Amygdala (tissue), 56 donors: ENCODE results near the gene TTC6.

Experiments used
- DNase-seq, 56 donors: peaks; one replicate each; lab custom pipeline; 2025; lab: John Stamatoyannopoulos, UW

TTC6 gene

GRCh38 chr14:37623426-37623951 is 28.1 kb downstream of the TTC6 start:
- DNase-seq = no peak

- DNase-seq = no peak
Observed at GRCh38 chr14:37623971-37624370, 28.5 kb downstream of the TTC6 start.

DNA sequence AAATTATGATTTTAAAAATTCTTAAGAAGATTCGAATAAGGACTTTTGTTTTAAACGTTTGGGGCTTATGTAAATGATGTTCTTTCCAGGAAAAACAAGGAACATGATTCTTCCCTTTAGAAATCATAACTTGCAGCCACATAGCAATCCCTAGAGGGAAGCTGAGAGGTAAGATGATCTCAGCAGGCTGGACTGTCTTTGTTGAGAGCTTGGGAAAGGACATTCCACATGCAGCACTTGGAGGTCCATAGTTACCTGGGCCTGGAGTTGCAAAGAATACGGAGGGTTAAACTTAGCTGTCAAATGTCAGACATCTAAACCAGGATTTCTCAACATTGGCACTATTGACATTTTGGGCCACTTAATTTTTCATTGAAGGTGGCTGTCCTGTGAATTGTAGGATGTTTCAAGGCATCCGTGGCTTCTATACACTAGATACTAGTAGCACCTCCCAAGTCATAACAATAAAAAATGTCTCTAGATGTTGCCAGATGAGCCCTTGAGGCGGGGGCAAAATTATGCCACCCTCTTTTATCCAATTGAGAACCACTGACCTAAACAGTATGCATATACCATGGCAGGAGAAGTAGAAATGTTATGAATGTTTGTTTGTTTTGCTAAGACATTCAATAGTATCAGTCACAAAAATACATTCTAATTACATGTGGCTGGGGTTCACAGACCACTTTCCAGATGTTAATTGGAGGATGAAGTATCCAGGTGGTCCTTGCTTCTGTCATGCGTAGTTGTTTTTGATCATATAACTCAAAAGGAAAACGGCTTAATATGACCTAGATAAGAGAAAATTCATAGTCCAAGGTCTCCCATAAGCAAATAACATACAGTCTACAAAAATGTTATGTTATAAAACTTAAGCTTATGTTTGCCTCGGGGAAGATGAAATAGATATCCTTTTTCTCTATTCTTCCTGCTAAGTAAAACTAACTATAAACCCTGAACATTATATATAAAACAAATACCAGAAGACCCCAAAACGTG is 30.5 kb downstream of the TTC6 start:
- no peak for DNase-seq

DNA sequence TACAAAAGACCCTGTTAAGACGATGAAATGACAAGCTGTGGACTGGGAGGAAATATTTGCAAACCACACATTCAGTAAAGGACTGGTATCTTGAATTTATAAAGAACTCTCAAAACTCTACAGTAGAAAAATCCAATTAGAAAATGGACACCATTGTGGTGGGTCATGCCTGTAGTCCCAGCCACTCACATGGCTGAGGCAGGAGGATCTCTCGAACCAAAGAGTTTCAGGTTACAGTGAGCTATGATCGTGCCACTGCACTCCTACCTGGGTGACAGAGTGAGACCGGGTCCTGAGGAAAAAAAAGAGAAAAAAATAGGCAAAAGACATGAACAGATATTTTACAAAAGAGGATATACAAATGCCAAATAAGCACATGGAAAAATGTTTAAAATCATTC is 41.9 kb downstream of the TTC6 start:
- no peak for DNase-seq

DNA sequence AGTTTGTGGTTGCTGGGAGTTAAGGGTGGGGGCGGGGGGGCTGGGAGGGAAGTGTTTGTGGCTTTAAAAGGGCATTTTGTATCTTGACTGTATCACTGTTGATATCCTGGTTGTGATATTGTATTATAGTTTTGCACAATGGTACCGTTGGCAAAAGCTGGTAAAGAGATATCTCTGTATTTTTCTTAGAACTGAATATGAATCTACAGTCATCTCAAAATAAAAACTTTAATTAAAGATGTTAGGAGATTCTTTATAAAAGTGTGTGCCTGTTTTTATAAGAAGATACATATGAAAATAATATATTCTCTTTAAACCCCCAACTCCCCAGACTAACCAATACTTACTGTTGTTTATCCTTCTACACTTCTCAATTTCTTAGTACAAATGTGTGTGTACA is 43.2 kb downstream of the TTC6 start:
- no peak for DNase-seq

DNA sequence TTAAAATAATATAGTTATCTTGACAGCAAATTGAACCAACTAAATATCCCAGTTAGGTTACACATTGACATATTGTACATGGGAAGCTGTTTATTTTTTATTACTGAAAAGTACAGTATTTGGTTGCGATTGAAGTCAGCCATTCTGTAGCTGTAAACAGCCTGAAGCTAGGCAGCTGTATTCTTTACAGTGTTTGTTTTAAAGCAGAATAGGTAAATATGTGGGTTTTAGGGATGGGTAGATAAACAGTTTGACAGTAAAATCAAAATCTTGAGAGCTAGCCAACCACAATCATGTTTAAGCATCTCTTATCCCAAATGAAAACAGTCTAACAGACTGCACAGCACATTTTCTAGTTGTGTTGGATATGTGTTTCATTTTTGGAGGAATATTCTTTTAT is 45.7 kb downstream of the TTC6 start:
- DNase-seq = no peak

DNA sequence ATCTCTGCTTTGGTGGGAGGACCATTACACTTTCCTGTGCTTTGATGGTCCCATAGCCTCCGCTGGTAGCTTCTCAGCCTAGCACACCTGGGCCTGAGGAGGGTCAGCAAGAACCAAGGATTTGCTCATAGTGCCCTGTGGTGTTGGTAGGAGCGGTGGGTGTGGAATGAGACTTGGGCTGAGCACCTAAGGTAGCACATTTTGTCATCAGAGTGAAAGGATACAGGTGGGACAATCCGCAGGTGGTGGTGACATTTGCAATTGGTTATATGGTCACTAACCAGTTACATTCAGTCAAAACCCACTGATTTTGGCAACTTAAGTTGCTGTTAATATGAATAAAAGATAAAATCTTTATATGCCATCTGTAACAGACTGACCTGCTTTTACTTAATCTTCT is 46.7 kb downstream of the TTC6 start:
- no peak for DNase-seq

DNA sequence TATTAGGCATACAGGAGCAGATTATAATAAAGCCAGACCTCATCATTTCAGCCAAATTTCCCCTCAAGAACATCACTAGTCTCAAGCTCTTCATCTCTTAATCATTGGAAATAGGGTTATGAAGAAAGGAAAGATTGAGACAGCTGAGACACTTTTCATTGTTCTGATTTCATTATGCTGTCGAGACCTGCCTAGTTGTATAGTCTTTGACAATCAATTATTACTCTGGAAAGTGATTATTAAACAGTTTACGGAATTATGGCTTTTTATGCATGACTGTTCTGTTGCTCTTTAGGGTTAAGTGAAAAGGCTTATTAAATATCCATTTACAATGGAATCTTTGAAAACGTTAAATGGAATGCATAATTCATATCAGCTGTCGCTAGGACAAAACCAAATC is 48.3 kb downstream of the TTC6 start:
- no peak for DNase-seq
